ENCODE data around the gene ADAMTSL2.
"Not testable (repeated sequence)": the region's sequence is repeated elsewhere in the genome, so short reads cannot be mapped to it uniquely, and the experiment has no call there.

ADAMTSL2 gene

GRCh38 chr9:133560944-133561343 lies 26.4 kb downstream of the ADAMTSL2 start:
- DNase-seq = no peak

- no peak for DNase-seq
Observed at GRCh38 chr9:133561976-133562554, 27.6 kb downstream of the ADAMTSL2 start.

- no peak for DNase-seq
Observed at GRCh38 chr9:133562611-133563290, 28.2 kb downstream of the ADAMTSL2 start.

GRCh38 chr9:133563291-133563796 lies 28.8 kb downstream of the ADAMTSL2 start:
- no peak for DNase-seq

- DNase-seq = not testable (repeated sequence)
Observed at GRCh38 chr9:133563814-133564213, 29.3 kb downstream of the ADAMTSL2 start.

GRCh38 chr9:133564451-133565116 lies 30.1 kb downstream of the ADAMTSL2 start:
- no peak for DNase-seq

GRCh38 chr9:133566382-133566781 lies 31.9 kb downstream of the ADAMTSL2 start:
- no peak for DNase-seq

- no peak for DNase-seq
Observed at GRCh38 chr9:133566817-133567216, 32.3 kb downstream of the ADAMTSL2 start.

GRCh38 chr9:133568186-133568585 lies 33.7 kb downstream of the ADAMTSL2 start:
- DNase-seq = no peak

- no peak for DNase-seq
Observed at GRCh38 chr9:133569121-133569785, 34.7 kb downstream of the ADAMTSL2 start.

- no peak for DNase-seq
Observed at GRCh38 chr9:133569891-133570690, 35.6 kb downstream of the ADAMTSL2 start.

- DNase-seq = no peak
Observed at GRCh38 chr9:133570691-133571080, 36.2 kb downstream of the ADAMTSL2 start.

GRCh38 chr9:133571391-133571890 lies 36.9 kb downstream of the ADAMTSL2 start:
- no peak for DNase-seq

GRCh38 chr9:133571896-133572595 lies 37.5 kb downstream of the ADAMTSL2 start:
- DNase-seq = no peak

- DNase-seq = no peak
Observed at GRCh38 chr9:133572821-133573361, 38.4 kb downstream of the ADAMTSL2 start.

GRCh38 chr9:133573791-133574515 lies 39.4 kb downstream of the ADAMTSL2 start:
- no peak for DNase-seq

- no peak for DNase-seq
Observed at GRCh38 chr9:133574771-133575170, 40.3 kb downstream of the ADAMTSL2 start.

- no peak for DNase-seq
Observed at GRCh38 chr9:133575186-133576030, 40.9 kb downstream of the ADAMTSL2 start.

GRCh38 chr9:133576031-133576874 lies 41.7 kb downstream of the ADAMTSL2 start:
- no peak for DNase-seq
